SK-N-MC (cell line): Measurements from ENCODE around the gene ABCA3.

ENCODE experiments used
- EZH2 ChIP-seq: fragments of 200-600 bp; sonication (generic); IDR thresholded peaks from one replicate; pipeline ENCODE4 v1.6.1; 2017; ENCODE audit warnings: antibody characterized with exemption
- POLR2AphosphoS5 ChIP-seq: IDR thresholded peaks from 2 replicates; pipeline ENCODE4 v1.6.1; 2012; ENCODE audit warnings: mild to moderate bottlenecking, low read depth, low read length, borderline replicate concordance

DNA sequence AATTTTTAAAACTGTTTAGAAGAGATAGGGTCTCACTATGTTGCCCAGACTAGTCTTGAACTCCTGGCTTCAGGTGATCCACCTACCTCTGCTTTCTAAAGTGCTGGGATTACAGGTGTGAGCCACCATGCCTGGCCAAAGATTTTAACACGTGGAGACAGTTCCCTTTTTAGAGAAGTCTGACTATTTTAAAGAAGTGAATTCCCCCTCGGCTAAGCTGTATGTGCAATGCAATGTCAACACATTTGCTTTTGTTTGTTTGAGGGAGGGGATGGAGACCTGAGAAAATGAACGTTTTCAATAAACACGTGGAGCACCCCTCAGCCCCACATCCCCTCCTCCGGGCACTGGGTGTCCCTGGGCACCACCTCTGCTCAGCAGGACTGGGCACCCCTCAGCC lies 58.3 kb downstream of the ABCA3 start:
- TF ChIP-seq POLR2AphosphoS5 (no peak), EZH2 (no peak)
